Mononuclear cell (primary cell): Measurements from ENCODE around the gene NCLN. TPM values are rescaled to one million over a fixed set of nuclear protein-coding genes. Genes with fewer than 3 reads are reported as not detected.

ENCODE experiments used
- total RNA-seq: library from RNA; depleted of rRNA; stranded (reverse); fragments of >200 nt; gene quantifications from one replicate; pipeline ENCODE4 v1.2.3, GENCODE V29; 2012

The NCLN gene
- total RNA-seq, 1 donor: 29.7 TPM

Other genes starting within 250 kb of the NCLN start
- gene ZNF77, start 241.0 kb upstream of the NCLN start, total RNA-seq: 1.4 TPM
- not detected for gene TLE6, start 208.4 kb upstream of the NCLN start, total RNA-seq
- 4.4 TPM for gene TLE2, start 156.7 kb upstream of the NCLN start, total RNA-seq
- 551 TPM for gene TLE5, start 123.4 kb upstream of the NCLN start, total RNA-seq
- gene GNA11, start 91.6 kb upstream of the NCLN start, total RNA-seq: 1.3 TPM
- gene GNA15, start 49.9 kb upstream of the NCLN start, total RNA-seq: 48.3 TPM
- 81.6 TPM for gene S1PR4, start 7.2 kb upstream of the NCLN start, total RNA-seq
- not detected for gene CELF5, start 38.7 kb downstream of the NCLN start, total RNA-seq
- 17.3 TPM for gene NFIC, start 180.7 kb downstream of the NCLN start, total RNA-seq